ENCODE results near the gene GPC6. TPM values are rescaled to one million over a fixed set of nuclear protein-coding genes. Genes with fewer than 3 reads are reported as not detected.

GPC6 gene
- total and polyA plus RNA-seq, 2 donors (not counting 3 experiments of a cell fraction or from before 2014, with no cell fraction given) = 0.01 TPM; not detected in 1

DNA sequence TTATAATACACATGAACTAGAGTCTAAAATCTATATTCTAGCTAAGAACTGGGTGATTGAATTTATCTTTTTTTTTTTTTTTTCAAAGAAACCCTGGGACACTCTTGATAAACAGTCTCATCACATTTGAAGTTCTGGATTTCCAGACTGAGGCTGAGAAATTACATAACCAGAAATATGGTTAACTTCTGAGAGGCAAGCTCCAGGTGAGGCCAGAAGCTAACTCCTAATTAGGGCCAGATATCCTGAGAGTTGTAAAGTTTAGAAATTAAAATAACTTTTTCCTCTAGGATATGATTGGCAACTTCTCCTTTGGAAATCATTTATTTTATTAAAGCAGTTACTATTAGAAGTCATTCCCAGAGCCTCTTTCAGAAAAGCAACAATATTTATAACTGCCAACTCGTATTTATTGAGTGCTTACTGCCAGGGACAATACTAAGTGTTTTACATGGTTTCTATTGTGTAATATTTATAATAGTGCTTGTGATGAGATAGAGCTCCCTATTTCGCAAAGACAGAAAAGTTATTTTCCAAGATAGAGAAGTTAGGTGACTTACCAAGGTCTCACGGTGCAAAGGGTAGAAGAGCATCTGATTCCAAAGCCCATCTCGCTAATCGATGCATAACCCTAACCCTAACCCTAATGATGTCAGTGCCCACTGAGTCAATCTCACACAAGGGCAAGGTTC is 1065.2 kb downstream of the GPC6 start:
- CTCF ChIA-PET = no interaction called here

DNA sequence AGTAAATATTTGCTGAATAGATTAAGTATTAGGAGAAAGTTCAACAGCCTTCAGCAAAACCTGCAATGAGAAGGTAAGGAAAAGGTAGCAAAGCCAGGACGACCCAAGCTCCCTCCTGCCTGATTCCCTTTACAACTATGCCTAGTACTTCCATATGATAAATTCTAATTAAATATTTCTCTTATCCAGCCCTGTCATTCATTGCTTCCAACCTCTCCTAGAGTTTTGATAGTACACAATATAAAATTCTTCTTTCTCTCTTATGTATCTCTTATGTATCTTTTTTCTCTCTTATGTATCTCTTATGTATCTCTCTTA is 1065.7 kb downstream of the GPC6 start:
- intact Hi-C loops (cut with micrococcal nuclease) = no loop called here

More for the DNA sequence above, 1065.2 kb downstream of the GPC6 start:
- Histone ChIP-seq H3K4me1 (ENCODE audit: control insufficient read depth, extremely low read depth, insufficient read depth, low read length) (no peaks in the 10 kb centered on the region), H3K4me3 (replicated peaks in 1 of 3; ENCODE audit: insufficient read depth in 1 of 3, low read depth in 1 of 3, low read length in 3 of 3) (no peak overlapping the region), H3K27me3 (ENCODE audit: control insufficient read depth in 2 of 2, insufficient read depth in 2 of 2, low read length in 2 of 2) (peaks cover 0 to 2% of the 10 kb centered on the region in 2 experiments), H3K36me3 (ENCODE audit: control insufficient read depth in 2 of 2, extremely low read depth in 1 of 2, insufficient read depth in 2 of 2, low read length in 2 of 2) (no peaks in the 10 kb centered on the region), H2AFZ (ENCODE audit: low read depth, low read length) (no peak overlapping the region), H4K20me1 (replicated peaks; ENCODE audit: control insufficient read depth, extremely low read depth, insufficient read depth, low read length) (no peaks in the 10 kb centered on the region), H3K4me2 (ENCODE audit: insufficient read depth, low read length) (no peak overlapping the region), H3K79me2 (ENCODE audit: control insufficient read depth, insufficient read depth, low read length) (no peaks in the 10 kb centered on the region), H3K27ac (ENCODE audit: insufficient read depth, low read depth, low read length) (no peak overlapping the region), H3K9me1 (replicated peaks; ENCODE audit: control insufficient read depth, extremely low read depth, insufficient read depth, low read length) (no peaks in the 10 kb centered on the region), H3K9ac (replicated peaks; ENCODE audit: extremely low read depth, insufficient read depth, low read length) (no peak overlapping the region), H3K9me3 (replicated peaks; ENCODE audit: control insufficient read depth, insufficient read depth, low read length) (no peaks in the 10 kb centered on the region)
- intact Hi-C loops (cut with micrococcal nuclease) = no loop called here
- no peak for FAIRE-seq
- BruUV-seq (replicated peaks) = no TSS peak
- no peak for DNase-seq (ENCODE audit: low read depth, low spot score)
- POLR2A ChIA-PET = no interaction called here
- no peak for TF ChIP-seq MYC (IDR thresholded peaks at IDR 0.05; ENCODE audit: low read depth, low read length)
- no peak for TF ChIP-seq POLR2A (IDR thresholded peaks at IDR 0.05; ENCODE audit: low read depth, low read length)
- TF ChIP-seq, protein P1, sequence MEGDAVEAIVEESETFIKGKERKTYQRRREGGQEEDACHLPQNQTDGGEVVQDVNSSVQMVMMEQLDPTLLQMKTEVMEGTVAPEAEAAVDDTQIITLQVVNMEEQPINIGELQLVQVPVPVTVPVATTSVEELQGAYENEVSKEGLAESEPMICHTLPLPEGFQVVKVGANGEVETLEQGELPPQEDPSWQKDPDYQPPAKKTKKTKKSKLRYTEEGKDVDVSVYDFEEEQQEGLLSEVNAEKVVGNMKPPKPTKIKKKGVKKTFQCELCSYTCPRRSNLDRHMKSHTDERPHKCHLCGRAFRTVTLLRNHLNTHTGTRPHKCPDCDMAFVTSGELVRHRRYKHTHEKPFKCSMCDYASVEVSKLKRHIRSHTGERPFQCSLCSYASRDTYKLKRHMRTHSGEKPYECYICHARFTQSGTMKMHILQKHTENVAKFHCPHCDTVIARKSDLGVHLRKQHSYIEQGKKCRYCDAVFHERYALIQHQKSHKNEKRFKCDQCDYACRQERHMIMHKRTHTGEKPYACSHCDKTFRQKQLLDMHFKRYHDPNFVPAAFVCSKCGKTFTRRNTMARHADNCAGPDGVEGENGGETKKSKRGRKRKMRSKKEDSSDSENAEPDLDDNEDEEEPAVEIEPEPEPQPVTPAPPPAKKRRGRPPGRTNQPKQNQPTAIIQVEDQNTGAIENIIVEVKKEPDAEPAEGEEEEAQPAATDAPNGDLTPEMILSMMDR (IDR thresholded peaks at IDR 0.05; ENCODE audit: extremely low read depth in 1 of 2, insufficient read depth in 1 of 2, low read depth in 1 of 2, low read length in 2 of 2) = no peak
- dilution Hi-C loops (cut with MboI; ENCODE audit: extremely low pct_ligation_motif_present, low sequenced_read_pairs) = no loop called here

More for the DNA sequence above, 1065.7 kb downstream of the GPC6 start:
- Histone ChIP-seq H3K9ac (replicated peaks; ENCODE audit: extremely low read depth, insufficient read depth, low read length) (no peak overlapping the region), H2AFZ (ENCODE audit: low read depth, low read length) (no peak overlapping the region), H3K4me3 (replicated peaks in 1 of 3; ENCODE audit: insufficient read depth in 1 of 3, low read depth in 1 of 3, low read length in 3 of 3) (no peak overlapping the region), H3K4me1 (ENCODE audit: control insufficient read depth, extremely low read depth, insufficient read depth, low read length) (no peaks in the 10 kb centered on the region), H3K9me3 (replicated peaks; ENCODE audit: control insufficient read depth, insufficient read depth, low read length) (no peaks in the 10 kb centered on the region), H3K9me1 (replicated peaks; ENCODE audit: control insufficient read depth, extremely low read depth, insufficient read depth, low read length) (no peaks in the 10 kb centered on the region), H4K20me1 (replicated peaks; ENCODE audit: control insufficient read depth, extremely low read depth, insufficient read depth, low read length) (no peaks in the 10 kb centered on the region), H3K4me2 (ENCODE audit: insufficient read depth, low read length) (no peak overlapping the region), H3K79me2 (ENCODE audit: control insufficient read depth, insufficient read depth, low read length) (no peaks in the 10 kb centered on the region), H3K27me3 (ENCODE audit: control insufficient read depth in 2 of 2, insufficient read depth in 2 of 2, low read length in 2 of 2) (peaks cover 0 to 2% of the 10 kb centered on the region in 2 experiments), H3K36me3 (ENCODE audit: control insufficient read depth in 2 of 2, extremely low read depth in 1 of 2, insufficient read depth in 2 of 2, low read length in 2 of 2) (no peaks in the 10 kb centered on the region), H3K27ac (ENCODE audit: insufficient read depth, low read depth, low read length) (no peak overlapping the region)
- TF ChIP-seq GATA2 (IDR thresholded peaks at IDR 0.05; ENCODE audit: insufficient read depth, insufficient read length, low read depth, low read length) = no peak
- no peak for TF ChIP-seq JUN (IDR thresholded peaks at IDR 0.05; ENCODE audit: borderline replicate concordance, insufficient read depth, insufficient read length, low read depth)
- TF ChIP-seq, protein P2, sequence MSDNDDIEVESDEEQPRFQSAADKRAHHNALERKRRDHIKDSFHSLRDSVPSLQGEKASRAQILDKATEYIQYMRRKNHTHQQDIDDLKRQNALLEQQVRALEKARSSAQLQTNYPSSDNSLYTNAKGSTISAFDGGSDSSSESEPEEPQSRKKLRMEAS (IDR thresholded peaks at IDR 0.05; ENCODE audit: insufficient read depth, insufficient read length) = no peak
- TF ChIP-seq FOS (IDR thresholded peaks at IDR 0.05; ENCODE audit: borderline replicate concordance, insufficient read depth, low read length) = no peak
- no peak for TF ChIP-seq POLR2AphosphoS5 (IDR thresholded peaks at IDR 0.05; ENCODE audit: insufficient read depth, low read depth, low read length)
- no peak for TF ChIP-seq EZH2 (IDR thresholded peaks at IDR 0.05; ENCODE audit: borderline replicate concordance, low read depth, low read length, severe bottlenecking)
- no peak for TF ChIP-seq MYC (IDR thresholded peaks at IDR 0.05; ENCODE audit: low read depth, low read length)
- TF ChIP-seq, protein P1 (IDR thresholded peaks at IDR 0.05; ENCODE audit: extremely low read depth in 1 of 2, insufficient read depth in 1 of 2, low read depth in 1 of 2, low read length in 2 of 2) = no peak
- no peak for TF ChIP-seq POLR2A (IDR thresholded peaks at IDR 0.05; ENCODE audit: low read depth, low read length)
- BruUV-seq (replicated peaks) = no TSS peak
- FAIRE-seq (no peak), DNase-seq (ENCODE audit: low read depth, low spot score) (no peak)
- POLR2A ChIA-PET = no interaction called here
- dilution Hi-C loops (cut with MboI; ENCODE audit: extremely low pct_ligation_motif_present, low sequenced_read_pairs) = no loop called here
- CTCF ChIA-PET = no interaction called here

All from endothelial cell of umbilical vein (primary cell).